GM13976 (cell line): ENCODE data around the gene TMEM213.

ENCODE experiments used
- DNase-seq: peaks from one replicate; pipeline ENCODE4 v3.0.0; 2012; ENCODE audit warnings: low spot score
- in situ Hi-C: fragments of 300-500 bp; cut with MboI; formaldehyde crosslinking; loops from one replicate; pipeline ENCODE4 v1.12.0; 2022; ENCODE audit warnings: low sequenced_read_pairs, mixed read lengths, inconsistent platforms; ENCODE audit not compliant: unreplicated experiment
- TF ChIP-seq, protein P1 (sequence below): IDR thresholded peaks from 2 replicates; pipeline ENCODE4 v1.5.1; 2012; ENCODE audit warnings: borderline replicate concordance, mild to moderate bottlenecking; ENCODE audit not compliant: insufficient read depth; ENCODE audit errors: extremely low read depth, missing control alignments, control extremely low read depth

Gene TMEM213

DNA sequence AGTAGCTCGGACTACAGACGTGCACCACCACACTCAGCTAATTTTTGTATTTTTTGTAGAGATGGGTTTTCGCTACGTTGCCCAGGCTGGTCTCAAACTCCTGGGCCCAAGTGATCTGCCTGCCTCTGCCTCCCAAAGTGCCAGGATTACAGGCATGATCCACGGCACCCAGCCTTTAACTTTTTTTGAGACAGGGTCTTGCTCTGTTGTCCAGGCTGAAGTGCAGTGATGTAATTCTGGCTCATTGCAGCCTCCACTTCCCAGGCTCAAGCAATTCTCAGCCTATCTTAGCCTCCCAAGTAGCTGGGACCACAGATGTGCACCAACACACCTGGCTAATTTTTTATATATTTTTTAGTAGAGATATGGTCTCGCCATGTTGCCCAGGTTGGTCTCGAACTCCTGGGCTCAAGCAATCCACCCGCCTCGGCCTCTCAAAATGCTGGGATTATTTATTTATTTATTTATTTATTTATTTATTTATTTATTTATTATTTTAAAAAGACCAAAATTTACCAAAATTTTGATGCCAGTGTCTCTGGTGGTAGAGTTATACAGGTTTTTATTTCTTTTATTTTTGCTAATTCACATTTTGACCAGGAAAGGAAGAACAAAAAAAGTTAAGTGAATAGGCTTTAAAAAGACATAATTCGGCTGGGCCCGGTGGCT, 25.2 kb downstream of the TMEM213 start:
- TF ChIP-seq, protein P1, sequence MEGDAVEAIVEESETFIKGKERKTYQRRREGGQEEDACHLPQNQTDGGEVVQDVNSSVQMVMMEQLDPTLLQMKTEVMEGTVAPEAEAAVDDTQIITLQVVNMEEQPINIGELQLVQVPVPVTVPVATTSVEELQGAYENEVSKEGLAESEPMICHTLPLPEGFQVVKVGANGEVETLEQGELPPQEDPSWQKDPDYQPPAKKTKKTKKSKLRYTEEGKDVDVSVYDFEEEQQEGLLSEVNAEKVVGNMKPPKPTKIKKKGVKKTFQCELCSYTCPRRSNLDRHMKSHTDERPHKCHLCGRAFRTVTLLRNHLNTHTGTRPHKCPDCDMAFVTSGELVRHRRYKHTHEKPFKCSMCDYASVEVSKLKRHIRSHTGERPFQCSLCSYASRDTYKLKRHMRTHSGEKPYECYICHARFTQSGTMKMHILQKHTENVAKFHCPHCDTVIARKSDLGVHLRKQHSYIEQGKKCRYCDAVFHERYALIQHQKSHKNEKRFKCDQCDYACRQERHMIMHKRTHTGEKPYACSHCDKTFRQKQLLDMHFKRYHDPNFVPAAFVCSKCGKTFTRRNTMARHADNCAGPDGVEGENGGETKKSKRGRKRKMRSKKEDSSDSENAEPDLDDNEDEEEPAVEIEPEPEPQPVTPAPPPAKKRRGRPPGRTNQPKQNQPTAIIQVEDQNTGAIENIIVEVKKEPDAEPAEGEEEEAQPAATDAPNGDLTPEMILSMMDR = no peak
- no peak for DNase-seq
- in situ Hi-C loops = no loop called here

DNA sequence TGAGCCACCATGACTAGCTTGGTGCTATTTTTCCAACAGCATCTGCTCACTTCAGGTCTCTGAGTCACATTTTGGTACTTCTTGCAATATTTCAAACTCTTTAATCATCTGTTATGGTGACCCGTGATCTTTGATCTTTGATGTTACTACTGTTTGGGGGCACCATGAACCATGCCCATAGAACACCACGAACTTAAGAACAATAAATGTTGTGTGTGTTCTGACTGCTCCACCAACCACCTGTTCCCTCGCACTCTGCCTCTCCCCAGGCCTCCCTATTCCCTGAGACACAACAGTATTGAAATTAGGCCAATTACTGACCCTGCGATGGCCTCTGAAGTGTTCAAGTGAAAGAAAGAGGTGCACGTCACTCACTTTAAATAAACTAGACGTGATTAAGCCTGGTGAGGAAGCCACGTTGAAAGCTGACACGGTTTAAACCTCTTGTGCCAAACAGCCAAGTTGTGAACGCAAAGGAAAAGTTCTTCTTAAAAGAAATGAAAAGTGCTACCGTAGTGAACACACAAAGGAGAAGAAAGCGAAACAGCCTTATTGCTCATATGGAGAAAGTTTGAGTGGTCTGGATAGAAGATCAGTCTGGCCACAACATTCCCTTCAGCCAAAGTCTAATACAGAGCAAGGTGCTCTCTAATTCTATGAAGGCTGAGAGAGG, 27.4 kb downstream of the TMEM213 start:
- TF ChIP-seq, protein P1 = no peak
- no peak for DNase-seq
- in situ Hi-C loops = no loop called here

DNA sequence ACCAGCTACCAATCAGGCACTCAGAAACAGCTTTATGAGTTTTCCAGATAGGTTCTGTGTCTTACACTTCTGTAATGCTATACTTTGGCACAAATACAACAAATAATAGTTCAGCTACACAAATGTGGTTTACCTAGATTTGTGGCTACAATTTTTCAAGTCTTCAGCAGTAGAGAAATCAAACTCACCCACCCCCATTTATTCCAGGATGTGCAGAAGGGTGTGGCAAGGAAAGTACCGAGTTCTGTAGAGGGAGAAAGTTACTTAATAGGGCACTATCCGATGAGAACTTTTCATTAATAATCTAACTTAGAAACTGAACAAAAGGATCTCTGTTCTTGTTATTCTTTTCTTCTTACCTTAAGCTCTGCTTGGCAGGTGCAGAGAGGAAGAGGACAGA, 30.5 kb downstream of the TMEM213 start:
- in situ Hi-C loops = no loop called here
- DNase-seq = no peak
- TF ChIP-seq, protein P1 = no peak

DNA sequence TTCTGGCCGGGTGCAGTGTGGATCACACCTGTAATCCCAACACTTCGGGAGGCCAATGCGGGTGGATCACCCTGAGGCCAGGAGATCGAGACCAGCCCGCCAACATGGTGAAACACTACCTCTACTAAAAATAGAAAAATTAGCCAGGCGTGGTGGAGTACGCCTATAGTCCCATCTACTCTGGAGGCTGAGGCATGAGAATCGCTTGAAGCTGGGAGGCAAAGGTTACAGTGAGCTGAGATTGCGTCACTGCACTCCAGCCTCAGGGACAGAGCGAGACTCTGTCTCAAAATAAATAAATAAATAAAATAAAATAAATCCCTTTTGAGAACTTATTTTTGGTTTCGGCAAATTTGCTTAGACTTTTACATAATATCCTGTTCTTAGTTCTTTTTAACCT, 31.5 kb downstream of the TMEM213 start:
- no peak for DNase-seq
- in situ Hi-C loops = no loop called here
- TF ChIP-seq, protein P1 = no peak

DNA sequence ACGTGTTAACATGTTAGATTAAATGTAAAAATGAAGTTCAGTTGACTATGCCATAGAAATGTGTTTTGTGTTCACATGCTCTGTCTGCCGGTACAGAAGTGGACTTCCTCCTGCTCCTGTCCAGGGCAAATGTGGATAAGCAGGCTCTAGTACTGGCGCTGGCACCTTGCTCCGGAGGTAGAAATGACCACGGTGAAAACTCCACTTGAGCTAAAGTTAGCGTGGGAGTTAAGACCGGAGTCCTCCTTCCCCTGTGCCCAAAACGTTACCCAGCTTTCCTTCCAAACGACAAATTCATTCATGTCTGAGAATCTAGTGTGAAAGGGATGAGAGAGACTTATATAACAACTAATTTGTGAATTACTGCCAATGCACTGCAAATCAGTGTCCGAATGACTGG, 35.2 kb downstream of the TMEM213 start:
- DNase-seq = no peak
- TF ChIP-seq, protein P1 = no peak
- in situ Hi-C loops = no loop called here

DNA sequence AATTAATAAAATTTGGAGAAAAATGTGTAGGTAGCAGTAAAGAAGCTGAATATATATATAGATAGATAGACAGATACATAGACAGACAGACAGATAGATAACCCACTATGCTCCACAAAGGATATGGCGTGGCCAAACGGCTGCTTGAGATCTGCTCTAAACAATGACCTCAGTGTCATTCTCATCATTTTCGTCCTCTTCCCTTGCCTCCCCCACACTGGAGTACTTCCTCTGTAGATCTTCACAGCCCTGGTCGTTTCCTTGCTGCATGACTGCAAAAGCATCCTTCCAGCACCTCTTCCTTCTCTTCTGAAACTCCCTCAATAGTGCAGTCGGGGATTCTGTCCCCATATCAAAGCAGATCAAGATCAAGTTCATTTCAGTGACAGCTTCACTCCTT, 35.8 kb downstream of the TMEM213 start:
- TF ChIP-seq, protein P1 = no peak
- no peak for DNase-seq
- in situ Hi-C loops = no loop called here

DNA sequence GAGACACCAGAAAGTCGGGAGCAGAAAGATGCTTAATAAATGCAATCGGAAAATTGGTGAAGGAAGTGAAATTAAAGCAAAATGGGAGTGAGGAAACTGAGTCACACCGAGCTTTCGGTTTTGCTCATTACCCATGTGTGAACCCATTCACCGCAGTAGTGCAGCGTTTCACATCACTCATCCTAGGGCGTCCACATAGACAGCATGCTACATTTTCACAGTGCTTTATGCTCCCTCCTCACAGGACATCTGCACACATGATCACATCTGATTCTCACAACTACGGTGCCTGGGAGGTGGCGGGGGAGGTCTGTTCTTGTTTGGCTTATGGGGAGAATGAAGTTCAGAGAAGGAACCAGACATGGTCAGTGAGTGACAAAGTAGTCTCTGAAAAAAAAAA, 36.8 kb downstream of the TMEM213 start:
- TF ChIP-seq, protein P1 = no peak
- in situ Hi-C loops = no loop called here
- DNase-seq = no peak
